ENCODE measurements around the gene AEBP1. TPM values are rescaled to one million over a fixed set of nuclear protein-coding genes. Genes with fewer than 3 reads are reported as not detected.

The AEBP1 gene
- total and polyA plus RNA-seq, 9 of the 15 experiments (the other 6 are each of a cell fraction or from before 2014, with no cell fraction given): 0.03 to 0.78 (median 0.30) TPM; not detected in 2

DNA sequence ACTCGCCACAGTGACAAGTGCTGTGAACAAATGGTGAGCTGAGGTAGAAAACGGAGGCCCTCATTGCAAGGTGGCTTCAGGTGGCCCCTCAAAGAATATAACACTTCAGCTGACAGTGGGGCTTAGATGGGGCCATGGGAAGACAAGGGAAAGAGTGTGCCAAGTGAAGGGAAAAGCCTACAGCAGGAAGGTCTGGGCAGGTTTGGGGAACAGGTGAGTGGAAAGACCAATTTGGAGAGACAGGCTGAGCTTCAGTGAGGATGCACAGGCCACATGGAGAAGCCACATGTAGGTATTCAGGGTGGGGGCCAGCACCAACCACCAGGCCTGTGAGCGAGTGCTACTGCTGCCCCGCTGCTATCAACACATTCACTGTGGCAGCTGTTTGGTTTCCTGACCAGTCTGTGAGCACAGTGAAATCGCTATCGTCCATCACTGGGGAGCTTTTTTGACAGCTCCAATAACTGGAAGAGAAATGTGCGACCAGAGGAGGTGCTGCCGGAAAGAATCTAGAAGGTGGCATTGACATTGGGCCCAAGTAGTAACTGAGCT lies 15.8 kb downstream of the AEBP1 start:
- CTCF ChIA-PET (ENCODE audit: low intra/inter-chr PET ratio): no interaction called here
- H3K4me2 ChIP-seq (ENCODE audit: insufficient read depth, low read length): no peak overlapping the region

More for the DNA sequence above, 15.8 kb downstream of the AEBP1 start:
- FAIRE-seq: no peak
- intact Hi-C loops (cut with micrococcal nuclease): no loop called here
- no peaks in the 10 kb centered on the region for H3K9me3 ChIP-seq (replicated peaks; ENCODE audit: control insufficient read depth, insufficient read depth, low read depth, low read length)
- 92% methylated on average over 8 of the region's 8 CpGs for whole genome bisulfite sequencing (ENCODE audit: insufficient coverage, low coverage, missing lambda C conversion rate)
- peaks cover 14 to 37% of the 10 kb centered on the region in 2 experiments; a peak in 4 of 5 replicates for H3K4me1 ChIP-seq (replicated peaks in 1 of 2; ENCODE audit: control insufficient read depth in 2 of 2, insufficient read depth in 2 of 2, low read length in 2 of 2)
- peaks cover 11% of the 10 kb centered on the region; the same call in 1 of the 2 replicates for H4K20me1 ChIP-seq (replicated peaks; ENCODE audit: control insufficient read depth, insufficient read depth, low read length)
- H3K4me3 ChIP-seq: no peak overlapping the region
- H3K27ac ChIP-seq (ENCODE audit: extremely low read depth, low read depth, low read length): no peak overlapping the region; the same call in 2 of the 3 replicates
- no TSS peak for BruUV-seq (replicated peaks)
- peaks cover 73% of the 10 kb centered on the region for H3K36me3 ChIP-seq (ENCODE audit: control insufficient read depth, insufficient read depth, low read length)
- in situ Hi-C loops (cut with MboI): no loop called here
- ATAC-seq: no peak
- TF ChIP-seq MCM2 (IDR thresholded peaks at IDR 0.05; ENCODE audit: low read depth) (no peak), ZNF445 (CRISPR knock-in tag; IDR thresholded peaks at IDR 0.05; ENCODE audit: low read depth) (no peak), TBL1XR1 (IDR thresholded peaks at IDR 0.05; ENCODE audit: low read length in 2 of 2) (no peak)
- TF ChIP-seq, protein P1, sequence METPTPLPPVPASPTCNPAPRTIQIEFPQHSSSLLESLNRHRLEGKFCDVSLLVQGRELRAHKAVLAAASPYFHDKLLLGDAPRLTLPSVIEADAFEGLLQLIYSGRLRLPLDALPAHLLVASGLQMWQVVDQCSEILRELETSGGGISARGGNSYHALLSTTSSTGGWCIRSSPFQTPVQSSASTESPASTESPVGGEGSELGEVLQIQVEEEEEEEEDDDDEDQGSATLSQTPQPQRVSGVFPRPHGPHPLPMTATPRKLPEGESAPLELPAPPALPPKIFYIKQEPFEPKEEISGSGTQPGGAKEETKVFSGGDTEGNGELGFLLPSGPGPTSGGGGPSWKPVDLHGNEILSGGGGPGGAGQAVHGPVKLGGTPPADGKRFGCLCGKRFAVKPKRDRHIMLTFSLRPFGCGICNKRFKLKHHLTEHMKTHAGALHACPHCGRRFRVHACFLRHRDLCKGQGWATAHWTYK (CRISPR knock-in tag; IDR thresholded peaks at IDR 0.05): no peak
- TF ChIP-seq, protein P2, sequence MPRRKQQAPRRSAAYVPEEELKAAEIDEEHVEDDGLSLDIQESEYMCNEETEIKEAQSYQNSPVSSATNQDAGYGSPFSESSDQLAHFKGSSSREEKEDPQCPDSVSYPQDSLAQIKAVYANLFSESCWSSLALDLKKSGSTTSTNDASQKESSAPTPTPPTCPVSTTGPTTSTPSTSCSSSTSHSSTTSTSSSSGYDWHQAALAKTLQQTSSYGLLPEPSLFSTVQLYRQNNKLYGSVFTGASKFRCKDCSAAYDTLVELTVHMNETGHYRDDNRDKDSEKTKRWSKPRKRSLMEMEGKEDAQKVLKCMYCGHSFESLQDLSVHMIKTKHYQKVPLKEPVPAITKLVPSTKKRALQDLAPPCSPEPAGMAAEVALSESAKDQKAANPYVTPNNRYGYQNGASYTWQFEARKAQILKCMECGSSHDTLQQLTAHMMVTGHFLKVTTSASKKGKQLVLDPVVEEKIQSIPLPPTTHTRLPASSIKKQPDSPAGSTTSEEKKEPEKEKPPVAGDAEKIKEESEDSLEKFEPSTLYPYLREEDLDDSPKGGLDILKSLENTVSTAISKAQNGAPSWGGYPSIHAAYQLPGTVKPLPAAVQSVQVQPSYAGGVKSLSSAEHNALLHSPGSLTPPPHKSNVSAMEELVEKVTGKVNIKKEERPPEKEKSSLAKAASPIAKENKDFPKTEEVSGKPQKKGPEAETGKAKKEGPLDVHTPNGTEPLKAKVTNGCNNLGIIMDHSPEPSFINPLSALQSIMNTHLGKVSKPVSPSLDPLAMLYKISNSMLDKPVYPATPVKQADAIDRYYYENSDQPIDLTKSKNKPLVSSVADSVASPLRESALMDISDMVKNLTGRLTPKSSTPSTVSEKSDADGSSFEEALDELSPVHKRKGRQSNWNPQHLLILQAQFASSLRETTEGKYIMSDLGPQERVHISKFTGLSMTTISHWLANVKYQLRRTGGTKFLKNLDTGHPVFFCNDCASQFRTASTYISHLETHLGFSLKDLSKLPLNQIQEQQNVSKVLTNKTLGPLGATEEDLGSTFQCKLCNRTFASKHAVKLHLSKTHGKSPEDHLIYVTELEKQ (CRISPR knock-in tag; IDR thresholded peaks at IDR 0.05): no peak
- TF ChIP-seq, protein P3, sequence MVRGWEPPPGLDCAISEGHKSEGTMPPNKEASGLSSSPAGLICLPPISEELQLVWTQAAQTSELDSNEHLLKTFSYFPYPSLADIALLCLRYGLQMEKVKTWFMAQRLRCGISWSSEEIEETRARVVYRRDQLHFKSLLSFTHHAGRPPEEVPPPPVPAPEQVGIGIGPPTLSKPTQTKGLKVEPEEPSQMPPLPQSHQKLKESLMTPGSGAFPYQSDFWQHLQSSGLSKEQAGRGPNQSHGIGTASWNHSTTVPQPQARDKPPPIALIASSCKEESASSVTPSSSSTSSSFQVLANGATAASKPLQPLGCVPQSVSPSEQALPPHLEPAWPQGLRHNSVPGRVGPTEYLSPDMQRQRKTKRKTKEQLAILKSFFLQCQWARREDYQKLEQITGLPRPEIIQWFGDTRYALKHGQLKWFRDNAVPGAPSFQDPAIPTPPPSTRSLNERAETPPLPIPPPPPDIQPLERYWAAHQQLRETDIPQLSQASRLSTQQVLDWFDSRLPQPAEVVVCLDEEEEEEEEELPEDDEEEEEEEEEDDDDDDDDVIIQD (CRISPR knock-in tag; IDR thresholded peaks at IDR 0.05): no peak
- TF ChIP-seq, protein P4, sequence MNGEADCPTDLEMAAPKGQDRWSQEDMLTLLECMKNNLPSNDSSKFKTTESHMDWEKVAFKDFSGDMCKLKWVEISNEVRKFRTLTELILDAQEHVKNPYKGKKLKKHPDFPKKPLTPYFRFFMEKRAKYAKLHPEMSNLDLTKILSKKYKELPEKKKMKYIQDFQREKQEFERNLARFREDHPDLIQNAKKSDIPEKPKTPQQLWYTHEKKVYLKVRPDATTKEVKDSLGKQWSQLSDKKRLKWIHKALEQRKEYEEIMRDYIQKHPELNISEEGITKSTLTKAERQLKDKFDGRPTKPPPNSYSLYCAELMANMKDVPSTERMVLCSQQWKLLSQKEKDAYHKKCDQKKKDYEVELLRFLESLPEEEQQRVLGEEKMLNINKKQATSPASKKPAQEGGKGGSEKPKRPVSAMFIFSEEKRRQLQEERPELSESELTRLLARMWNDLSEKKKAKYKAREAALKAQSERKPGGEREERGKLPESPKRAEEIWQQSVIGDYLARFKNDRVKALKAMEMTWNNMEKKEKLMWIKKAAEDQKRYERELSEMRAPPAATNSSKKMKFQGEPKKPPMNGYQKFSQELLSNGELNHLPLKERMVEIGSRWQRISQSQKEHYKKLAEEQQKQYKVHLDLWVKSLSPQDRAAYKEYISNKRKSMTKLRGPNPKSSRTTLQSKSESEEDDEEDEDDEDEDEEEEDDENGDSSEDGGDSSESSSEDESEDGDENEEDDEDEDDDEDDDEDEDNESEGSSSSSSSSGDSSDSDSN (IDR thresholded peaks at IDR 0.05; ENCODE audit: borderline replicate concordance in 1 of 2, low read depth in 2 of 2, low read length in 2 of 2): no peak
- peak overlapping the region in 1 of 2 experiments; percentile 61; a peak in 1 of 4 replicates for H3K9ac ChIP-seq (ENCODE audit: insufficient read depth in 1 of 2, low read depth in 2 of 2, low read length in 2 of 2)
- H3K79me2 ChIP-seq (ENCODE audit: control insufficient read depth, insufficient read depth, low read length): peaks cover 48% of the 10 kb centered on the region
- no peak for DNase-seq (ENCODE audit: extremely low read depth in 1 of 4, low spot score in 3 of 4)
- no peaks in the 10 kb centered on the region for H3K27me3 ChIP-seq (ENCODE audit: control insufficient read depth in 2 of 2, insufficient read depth in 2 of 2, low read length in 2 of 2)
- POLR2A ChIA-PET: interaction anchor here (0.6 to 1.8 kb wide), 4 partner anchors 8 to 98 kb away, joined by 3 to 10 read pairs (median 3); partner anchors contain the start of genes DBNL and PGAM2
- no peak overlapping the region for H2AFZ ChIP-seq (ENCODE audit: low read depth, low read length)
- H3K9me1 ChIP-seq (ENCODE audit: control insufficient read depth, insufficient read depth, low read length): peaks cover 4% of the 10 kb centered on the region
